Activated CD8-positive, alpha-beta memory T cell treated with anti-CD3 and anti-CD28 coated beads, Interleukin-2, amount 10 ng/mL, durations not matched to agents 7 days and 5 days (primary cell): Measurements from ENCODE around the gene KIRREL2. TPM values are rescaled to one million over a fixed set of nuclear protein-coding genes. Genes with fewer than 3 reads are reported as not detected.

Source experiments
- ATAC-seq: fragments of 150-1000 bp; cut with Tn5 transposase; one replicate; pipeline ENCODE4 v1.10.0; 2021; ENCODE audit warnings: moderate library complexity
- CTCF ChIA-PET: fragments of 350-600 bp; sonication (Branson Sonifier 250); formaldehyde crosslinking; loops from one replicate; lab custom pipeline; 2021; ENCODE audit warnings: antibody characterized with exemption; lab: Charles Lee
- DNase-seq: peaks from one replicate; pipeline ENCODE4 v3.0.0-alpha.2; 2020
- H3K27ac Mint-ChIP-seq: one replicate; pipeline ENCODE4 v1.8.0; 2021; ENCODE audit warnings: mild to moderate bottlenecking, mixed read lengths
- H3K27me3 Mint-ChIP-seq: one replicate; pipeline ENCODE4 v1.8.0; 2021; ENCODE audit warnings: mixed read lengths
- H3K36me3 Mint-ChIP-seq: one replicate; pipeline ENCODE4 v1.8.0; 2021; ENCODE audit warnings: mild to moderate bottlenecking, mixed read lengths
- H3K4me1 Mint-ChIP-seq: one replicate; pipeline ENCODE4 v1.8.0; 2021; ENCODE audit warnings: mixed read lengths
- H3K4me3 Mint-ChIP-seq: one replicate; pipeline ENCODE4 v1.8.0; 2021; ENCODE audit warnings: mild to moderate bottlenecking, moderate library complexity, mixed read lengths
- H3K9me3 Mint-ChIP-seq: one replicate; pipeline ENCODE4 v1.8.0; 2022; ENCODE audit warnings: low read depth, mixed read lengths
- total RNA-seq, 2 experiments: library from RNA; stranded (reverse); gene quantifications; one replicate each; pipeline ENCODE4 v1.2.3, GENCODE V29; 2021

The KIRREL2 gene
- 1 to 10 TPM; 1.1 to 1.4 TPM for total RNA-seq

DNA sequence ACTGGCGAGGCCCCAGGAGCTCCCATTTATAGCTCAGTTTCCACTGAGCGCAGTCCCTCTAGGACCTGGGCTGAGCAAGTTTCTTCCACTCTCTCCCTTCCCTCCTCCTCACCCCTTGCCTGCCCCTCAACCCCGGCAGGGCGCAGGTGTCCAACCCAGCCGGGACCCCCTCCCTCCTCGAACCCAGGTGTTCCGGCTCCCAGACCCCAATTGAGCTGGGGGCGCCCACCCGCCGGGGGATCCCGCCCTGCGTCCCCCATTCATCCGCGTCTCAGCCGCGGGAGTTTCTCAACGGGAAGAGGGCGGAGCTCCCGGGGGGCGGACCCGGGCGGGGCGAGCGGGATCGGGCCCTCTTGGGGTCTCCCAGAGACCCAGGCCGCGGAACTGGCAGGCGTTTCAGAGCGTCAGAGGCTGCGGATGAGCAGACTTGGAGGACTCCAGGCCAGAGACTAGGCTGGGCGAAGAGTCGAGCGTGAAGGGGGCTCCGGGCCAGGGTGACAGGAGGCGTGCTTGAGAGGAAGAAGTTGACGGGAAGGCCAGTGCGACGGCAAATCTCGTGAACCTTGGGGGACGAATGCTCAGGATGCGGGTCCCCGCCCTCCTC, at the start of gene KIRREL2:
Gene KIRREL2 (plus strand): TSS at position 366 of the 604 bp plus-strand sequence. CDS start 209 bp downstream, at position 575.
- peaks cover 6% of the 10 kb centered on the region for H3K4me1 Mint-ChIP-seq
- H3K36me3 Mint-ChIP-seq = no peaks in the 10 kb centered on the region
- peaks cover 70% of the 10 kb centered on the region for H3K27me3 Mint-ChIP-seq
- peak within 1 kb of the TSS; percentile 71 for H3K4me3 Mint-ChIP-seq
- DNase-seq (peak; percentile 53), ATAC-seq (peak; percentile 73)
- no peaks in the 10 kb centered on the region for H3K9me3 Mint-ChIP-seq
- CTCF ChIA-PET = interaction anchor here (1.1 to 1.4 kb wide), 2 partner anchors 10 to 75 kb away, joined by 4 to 5 read pairs; no protein-coding TSS in a partner anchor
- no peak within 1 kb of the TSS for H3K27ac Mint-ChIP-seq

DNA sequence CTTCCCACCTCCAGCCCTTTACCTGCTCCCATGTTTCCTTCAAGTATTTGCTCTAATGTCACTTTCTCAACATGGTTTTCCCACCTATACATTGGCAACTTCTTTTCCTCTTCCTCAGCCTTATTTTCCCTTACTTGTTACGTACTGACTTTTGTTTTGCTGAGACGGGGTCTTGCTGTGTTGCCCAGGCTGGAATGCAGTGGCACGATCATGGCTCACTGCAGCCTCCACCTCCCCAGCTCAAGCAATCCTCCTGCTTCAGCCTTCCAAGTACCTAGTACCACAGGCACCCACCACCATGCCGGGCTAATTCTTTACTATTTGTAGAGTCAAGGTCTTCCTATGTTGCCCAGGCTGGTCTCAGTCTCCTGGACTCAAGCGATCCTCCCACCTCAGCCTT, 49.1 kb upstream of the KIRREL2 start:
- ATAC-seq = no peak
- no peaks in the 10 kb centered on the region for H3K36me3 Mint-ChIP-seq
- H3K4me1 Mint-ChIP-seq = peaks cover 9% of the 10 kb centered on the region
- H3K27me3 Mint-ChIP-seq = peaks cover 8% of the 10 kb centered on the region
- CTCF ChIA-PET = no interaction called here
- H3K4me3 Mint-ChIP-seq = no peak overlapping the region
- no peaks in the 10 kb centered on the region for H3K9me3 Mint-ChIP-seq
- H3K27ac Mint-ChIP-seq = no peak overlapping the region
- DNase-seq = no peak

DNA sequence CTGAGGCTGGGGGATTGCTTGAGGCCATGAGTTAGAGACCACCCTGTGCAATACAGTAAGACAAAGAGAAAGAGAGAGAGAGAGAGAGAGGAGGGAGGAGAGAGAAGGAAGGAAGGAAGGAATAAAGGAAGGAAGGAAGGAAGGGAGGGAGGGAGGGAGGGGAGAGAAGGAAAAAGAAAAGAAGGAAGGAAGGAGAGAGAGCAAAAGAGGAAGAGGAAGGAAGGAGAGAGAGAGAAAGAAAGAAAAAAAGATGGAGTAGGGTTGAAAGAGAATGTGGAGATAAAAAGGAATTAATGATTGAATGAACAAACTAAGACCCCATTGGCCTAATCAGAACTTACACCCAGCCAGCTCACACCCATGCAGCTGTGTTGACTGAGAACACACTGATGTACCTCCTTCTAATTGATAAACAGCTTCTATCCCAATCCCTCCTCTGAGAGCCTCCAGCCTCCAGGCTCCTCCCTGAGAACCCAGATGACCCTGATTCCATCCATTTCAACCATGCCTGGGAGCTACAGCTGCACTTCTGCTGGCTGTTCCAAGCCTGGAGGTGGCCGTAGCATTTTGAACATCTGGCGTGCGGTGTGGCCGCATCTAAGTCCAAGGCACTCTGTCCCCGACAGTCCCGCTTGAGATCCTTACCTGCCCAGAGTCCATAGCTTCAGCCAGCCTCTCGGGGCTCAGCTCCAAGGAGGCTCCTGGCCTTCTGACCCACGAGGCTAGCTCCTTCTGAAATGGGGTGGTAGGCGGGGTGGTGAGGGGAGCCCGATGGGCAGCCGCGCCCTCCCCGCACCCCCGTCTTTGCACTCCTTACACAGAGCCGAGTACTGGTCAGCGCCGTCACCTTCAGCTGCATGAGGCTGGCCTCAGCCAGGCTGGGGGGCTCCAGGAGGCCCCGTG, 45.1 kb upstream of the KIRREL2 start:
- H3K4me3 Mint-ChIP-seq = no peak overlapping the region
- no peak overlapping the region for H3K27ac Mint-ChIP-seq
- H3K9me3 Mint-ChIP-seq = no peaks in the 10 kb centered on the region
- peaks cover 10% of the 10 kb centered on the region for H3K27me3 Mint-ChIP-seq
- no peak for DNase-seq
- ATAC-seq = no peak
- H3K4me1 Mint-ChIP-seq = no peaks in the 10 kb centered on the region
- CTCF ChIA-PET = interaction anchor here (1.0 kb wide), 1 partner anchor 8 kb away, joined by 5 read pairs; no protein-coding TSS in a partner anchor
- no peaks in the 10 kb centered on the region for H3K36me3 Mint-ChIP-seq

DNA sequence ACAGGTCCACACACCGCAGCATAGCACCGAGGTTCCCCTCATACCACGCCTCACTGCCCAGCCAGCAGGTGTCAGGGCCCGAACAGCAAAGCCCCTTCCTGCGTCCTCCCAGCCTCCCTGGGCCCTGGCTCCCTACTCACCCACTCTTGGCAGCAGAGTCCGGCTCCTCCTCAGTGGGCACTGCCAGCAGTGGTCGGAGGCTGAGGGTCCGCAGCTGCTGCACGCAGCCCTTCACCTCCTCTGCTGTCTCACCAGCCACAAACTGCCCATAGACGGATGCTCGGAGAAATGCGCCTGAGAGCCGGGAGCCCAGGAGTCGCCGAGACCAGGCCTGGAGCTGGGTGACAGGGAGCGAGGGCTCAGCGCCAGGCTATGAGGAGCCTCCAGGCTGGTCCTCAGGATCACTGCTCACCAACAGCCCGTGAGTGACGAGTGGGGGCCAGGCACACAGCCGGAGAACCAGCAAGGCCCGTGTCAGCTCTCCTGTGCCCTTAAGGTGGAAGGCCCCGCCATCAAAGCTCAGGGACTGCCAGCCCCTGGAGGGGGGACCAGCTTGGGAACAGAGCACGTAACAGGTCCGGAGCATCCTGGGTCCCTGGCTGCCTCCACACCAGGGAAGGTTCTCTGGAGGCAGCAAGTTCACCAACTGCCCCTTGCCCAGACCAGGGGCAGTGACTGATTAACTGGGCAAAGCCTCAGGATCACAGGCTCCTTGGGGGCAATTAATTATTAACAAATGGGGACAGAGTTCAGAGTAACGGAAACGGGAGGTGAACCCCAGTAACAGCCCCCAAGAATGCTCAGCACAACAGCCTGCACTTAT, 44.3 kb upstream of the KIRREL2 start, which contains the start of gene PRODH2:
Gene PRODH2 (minus strand): TSS at position 626 of the 823 bp plus-strand sequence. CDS start 40 bp downstream, at position 586.
- Mint-ChIP-seq H3K27ac (no peak within 1 kb of the TSS), H3K27me3 (peaks cover 11% of the 10 kb centered on the region), H3K9me3 (no peaks in the 10 kb centered on the region), H3K4me3 (no peak within 1 kb of the TSS), H3K36me3 (no peaks in the 10 kb centered on the region), H3K4me1 (no peaks in the 10 kb centered on the region)
- CTCF ChIA-PET = no interaction called here
- DNase-seq = no peak
- ATAC-seq = no peak

DNA sequence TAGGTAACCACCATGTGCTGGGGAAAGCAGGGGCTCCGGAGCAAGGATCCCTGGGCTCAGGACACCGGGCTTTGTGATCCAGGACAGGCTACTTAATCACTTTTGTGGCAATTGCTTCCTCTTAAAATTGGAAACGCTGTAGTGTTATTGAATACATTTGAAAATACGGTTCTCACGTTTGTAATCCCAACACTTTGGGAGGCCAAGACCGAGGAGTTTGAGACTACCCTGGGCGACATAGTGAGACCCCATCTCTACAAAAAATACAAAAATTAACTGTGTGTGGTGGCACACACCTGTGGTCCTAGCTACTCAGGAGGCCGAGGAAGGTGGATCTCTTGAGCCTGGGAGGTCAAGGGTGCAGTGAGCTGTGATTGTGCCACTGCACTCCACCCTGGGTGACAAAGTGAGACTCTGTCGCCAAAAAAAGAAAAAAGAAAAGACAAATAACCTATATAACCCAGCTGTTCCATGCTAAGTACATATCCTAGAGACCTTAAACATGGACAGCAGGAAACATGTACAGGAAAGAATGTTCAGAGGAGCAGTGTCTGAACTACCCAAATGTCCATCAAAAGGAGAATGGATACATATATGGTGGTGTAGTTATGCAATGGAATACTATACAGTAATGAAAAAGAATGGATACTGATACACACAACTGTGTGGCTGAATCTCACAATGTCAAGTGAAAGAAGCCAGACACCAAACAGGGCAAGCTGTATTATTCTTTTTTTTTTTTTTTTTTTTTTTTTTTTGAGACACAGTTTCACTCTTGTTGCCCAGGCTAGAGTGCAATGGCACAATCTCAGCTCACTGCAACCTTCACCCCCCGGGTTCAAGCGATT, 43.4 kb upstream of the KIRREL2 start:
- Mint-ChIP-seq H3K4me3 (no peak overlapping the region), H3K9me3 (no peaks in the 10 kb centered on the region), H3K36me3 (no peaks in the 10 kb centered on the region), H3K27ac (no peak overlapping the region), H3K4me1 (no peaks in the 10 kb centered on the region), H3K27me3 (peaks cover 11% of the 10 kb centered on the region)
- DNase-seq (no peak), ATAC-seq (no peak)
- CTCF ChIA-PET = no interaction called here

DNA sequence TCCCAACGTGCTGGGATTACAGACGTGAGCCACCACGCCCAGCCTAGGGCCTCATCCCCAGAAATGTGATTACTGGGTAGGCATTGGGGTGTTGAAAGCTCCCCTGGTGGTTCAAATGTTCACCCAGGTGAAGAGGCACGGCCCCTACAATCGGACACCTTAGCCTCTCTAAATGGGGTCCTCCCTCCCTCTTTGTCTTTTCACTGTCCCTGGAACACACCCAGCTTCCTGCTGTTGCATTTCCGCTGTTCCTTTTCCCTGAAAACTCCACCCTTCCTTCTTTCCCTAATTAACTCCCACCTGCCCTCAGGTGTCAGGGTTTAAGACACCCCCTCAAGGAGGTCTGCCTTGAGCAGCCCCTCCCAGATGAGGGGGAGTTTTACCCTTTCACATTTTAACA, 40.4 kb upstream of the KIRREL2 start:
- ATAC-seq (no peak), DNase-seq (no peak)
- peaks cover 5% of the 10 kb centered on the region for H3K4me1 Mint-ChIP-seq
- no peak overlapping the region for H3K4me3 Mint-ChIP-seq
- no peaks in the 10 kb centered on the region for H3K9me3 Mint-ChIP-seq
- peaks cover 13% of the 10 kb centered on the region for H3K27me3 Mint-ChIP-seq
- CTCF ChIA-PET = no interaction called here
- H3K36me3 Mint-ChIP-seq = no peaks in the 10 kb centered on the region
- H3K27ac Mint-ChIP-seq = no peak overlapping the region

DNA sequence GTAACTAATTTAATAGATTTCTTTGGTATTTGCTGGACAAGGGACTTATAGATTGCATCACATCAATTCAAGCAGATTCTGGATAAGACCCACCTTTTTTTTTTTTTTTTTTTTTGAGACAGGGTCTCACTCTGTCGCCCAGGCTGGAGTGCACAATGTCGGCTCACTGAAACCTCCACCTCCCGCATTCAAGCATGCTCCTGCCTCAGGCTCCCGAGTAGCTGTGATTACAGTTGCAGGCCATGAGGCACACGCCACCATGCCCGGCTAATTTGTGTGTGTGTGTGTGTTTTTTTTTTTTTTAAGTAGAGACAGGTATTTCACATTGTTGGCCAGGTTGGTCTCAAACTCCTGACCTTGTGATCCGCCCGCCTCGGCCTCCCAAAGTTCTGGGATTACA, 39.9 kb upstream of the KIRREL2 start:
- CTCF ChIA-PET = interaction anchor here (0.7 kb wide), 1 partner anchor 137 kb away, joined by 4 read pairs; no protein-coding TSS in a partner anchor
- DNase-seq (no peak), ATAC-seq (no peak)
- Mint-ChIP-seq H3K27me3 (peaks cover 13% of the 10 kb centered on the region), H3K9me3 (no peaks in the 10 kb centered on the region), H3K4me3 (no peak overlapping the region), H3K36me3 (no peaks in the 10 kb centered on the region), H3K27ac (no peak overlapping the region), H3K4me1 (peaks cover 5% of the 10 kb centered on the region)

DNA sequence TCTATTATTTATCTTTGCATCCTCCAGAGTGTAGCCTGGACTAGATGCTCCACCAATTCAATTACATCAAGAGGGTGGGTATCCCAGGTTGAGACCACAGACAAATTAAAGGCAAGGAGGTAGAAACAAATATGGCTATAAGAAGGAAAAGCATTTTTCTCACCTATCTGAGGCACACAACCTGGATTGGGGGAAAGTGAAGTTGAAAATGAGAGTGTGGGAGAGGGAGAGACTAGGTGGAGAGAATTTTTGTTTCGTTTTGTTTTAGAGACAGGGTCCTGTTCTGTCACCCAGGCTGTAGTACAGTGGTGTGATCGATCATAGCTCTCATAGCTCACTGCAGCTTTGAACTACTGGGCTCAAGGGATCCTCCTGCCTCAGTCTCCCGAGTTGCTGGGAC, 38.3 kb upstream of the KIRREL2 start:
- CTCF ChIA-PET = interaction anchor here (0.7 to 2.7 kb wide), 3 partner anchors 9 to 131 kb away, joined by 3 to 31 read pairs (median 3); no protein-coding TSS in a partner anchor
- no peaks in the 10 kb centered on the region for H3K36me3 Mint-ChIP-seq
- H3K9me3 Mint-ChIP-seq = no peaks in the 10 kb centered on the region
- no peak for DNase-seq
- no peak overlapping the region for H3K27ac Mint-ChIP-seq
- H3K4me1 Mint-ChIP-seq = peaks cover 5% of the 10 kb centered on the region
- H3K27me3 Mint-ChIP-seq = peaks cover 16% of the 10 kb centered on the region
- no peak for ATAC-seq
- no peak overlapping the region for H3K4me3 Mint-ChIP-seq

DNA sequence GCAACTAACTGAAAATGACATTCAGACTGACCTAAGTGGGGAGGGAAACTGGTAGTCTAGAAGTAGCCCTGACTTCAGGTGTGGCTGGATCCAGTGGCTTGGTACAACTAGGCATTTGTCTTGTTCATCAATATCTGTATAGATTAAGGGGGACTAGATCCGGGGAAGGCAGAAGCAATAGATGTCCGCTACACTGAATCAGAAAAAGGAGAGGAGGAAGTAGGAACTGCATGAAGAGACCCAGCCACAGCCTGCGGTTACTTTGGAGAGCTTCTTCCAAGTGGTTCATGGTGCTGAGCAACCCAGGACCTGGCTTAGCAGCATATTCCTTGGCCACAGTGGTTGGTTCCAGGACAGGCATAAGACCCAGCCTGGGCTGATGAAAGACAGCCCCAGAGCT, 34.1 kb upstream of the KIRREL2 start:
- Mint-ChIP-seq H3K36me3 (no peaks in the 10 kb centered on the region), H3K27ac (no peak overlapping the region), H3K27me3 (peaks cover 18% of the 10 kb centered on the region), H3K4me3 (no peak overlapping the region), H3K4me1 (peaks cover 5% of the 10 kb centered on the region), H3K9me3 (no peaks in the 10 kb centered on the region)
- CTCF ChIA-PET = interaction anchor here (1.0 kb wide), 1 partner anchor 312 kb away, joined by 3 read pairs; no protein-coding TSS in a partner anchor
- DNase-seq (no peak), ATAC-seq (no peak)

DNA sequence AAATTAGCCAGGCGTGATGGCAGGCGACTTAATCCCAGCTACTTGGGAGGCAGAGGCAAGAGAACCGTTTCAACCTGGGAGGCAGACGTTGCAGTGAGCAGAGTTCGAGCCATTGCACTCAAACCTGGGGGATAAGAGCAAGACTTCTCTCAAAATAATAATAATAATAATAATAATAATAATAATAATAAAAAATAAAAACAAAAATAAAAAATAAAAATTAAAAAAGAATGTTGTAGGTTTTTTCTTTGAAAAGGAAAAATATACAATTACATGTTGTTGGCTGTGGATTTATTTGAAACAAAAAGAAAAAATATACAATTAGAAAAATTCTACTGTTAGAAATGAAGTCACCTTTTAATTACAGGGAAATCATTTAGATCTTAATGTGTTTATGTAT, 32.6 kb upstream of the KIRREL2 start:
- Mint-ChIP-seq H3K36me3 (no peaks in the 10 kb centered on the region), H3K9me3 (no peaks in the 10 kb centered on the region), H3K4me1 (peaks cover 5% of the 10 kb centered on the region), H3K27me3 (peaks cover 15% of the 10 kb centered on the region), H3K4me3 (no peak overlapping the region), H3K27ac (no peak overlapping the region)
- CTCF ChIA-PET = no interaction called here
- ATAC-seq (no peak), DNase-seq (no peak)

DNA sequence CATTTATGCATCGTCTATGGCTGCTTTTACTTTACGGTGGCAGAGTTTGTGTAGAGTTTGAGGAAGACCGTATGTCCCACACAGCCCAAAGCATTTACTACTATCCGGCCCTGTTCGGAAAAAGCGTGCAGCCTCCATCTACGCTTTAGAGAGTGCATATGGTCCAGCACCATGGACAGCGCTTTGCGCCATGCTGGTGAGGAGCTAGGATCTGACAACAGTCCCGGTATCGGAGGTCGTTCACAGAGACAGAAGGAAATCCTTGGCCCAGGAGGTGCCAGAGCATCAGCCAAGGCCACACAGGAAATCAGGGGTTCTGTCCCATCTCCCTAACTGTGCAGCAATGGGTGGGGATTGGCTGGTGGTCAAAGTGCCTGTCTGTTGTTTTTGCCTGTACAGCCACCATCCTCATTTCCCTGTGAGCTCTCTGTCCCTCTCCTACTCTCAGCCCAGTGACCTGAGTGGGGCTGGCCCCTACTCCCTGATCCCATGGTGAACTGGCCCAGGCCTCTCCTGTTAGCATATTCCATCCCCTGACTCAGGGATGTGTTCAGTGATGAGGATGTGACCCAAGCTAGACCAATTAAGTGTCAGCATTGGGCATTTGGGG, 27.9 kb upstream of the KIRREL2 start:
- Mint-ChIP-seq H3K4me3 (no peak overlapping the region), H3K27ac (no peak overlapping the region)
- CTCF ChIA-PET = interaction anchor here (0.8 kb wide), 1 partner anchor 54 kb away, joined by 3 read pairs; no protein-coding TSS in a partner anchor

DNA sequence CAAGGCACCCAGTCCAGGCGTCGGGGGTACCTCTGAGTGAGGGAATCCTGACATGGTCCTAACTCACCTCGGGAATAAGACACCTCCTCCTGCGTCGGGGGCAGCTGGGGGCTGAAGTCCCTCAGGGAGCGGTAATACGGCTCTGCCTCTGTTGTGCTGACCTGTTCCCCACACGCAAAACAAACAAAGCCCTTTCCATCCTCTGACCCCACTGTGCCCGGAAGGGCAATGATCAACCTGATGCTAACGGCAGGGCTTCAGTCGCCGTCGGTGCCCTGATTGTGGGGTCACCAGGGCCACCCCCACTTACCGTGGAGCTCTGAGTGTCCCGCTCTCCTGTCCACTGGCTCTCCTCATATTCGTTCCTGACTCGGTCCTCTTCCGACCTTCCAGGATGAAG, 25.7 kb upstream of the KIRREL2 start:
- Mint-ChIP-seq H3K4me1 (no peaks in the 10 kb centered on the region), H3K4me3 (no peak overlapping the region), H3K36me3 (no peaks in the 10 kb centered on the region), H3K27ac (no peak overlapping the region), H3K27me3 (peaks cover 18% of the 10 kb centered on the region), H3K9me3 (no peaks in the 10 kb centered on the region)
- CTCF ChIA-PET = no interaction called here
- ATAC-seq = no peak
- no peak for DNase-seq

More for the DNA sequence above, 27.9 kb upstream of the KIRREL2 start:
- H3K27me3 Mint-ChIP-seq = peaks cover 15% of the 10 kb centered on the region
- DNase-seq (peak; percentile 69), ATAC-seq (peak; percentile 65)
- no peaks in the 10 kb centered on the region for H3K36me3 Mint-ChIP-seq
- H3K9me3 Mint-ChIP-seq = no peaks in the 10 kb centered on the region
- H3K4me1 Mint-ChIP-seq = no peaks in the 10 kb centered on the region
